Measurements from ENCODE around the gene OAT. TPM values are rescaled to one million over a fixed set of nuclear protein-coding genes. Genes with fewer than 3 reads are reported as not detected.

Gene OAT
- total and polyA plus RNA-seq, 7 donors: 37.9 to 147 (median 117) TPM

GRCh38 chr10:124369066-124369465, 49.7 kb downstream of the OAT start:
- no peaks in the 10 kb centered on the region for H3K27me3 ChIP-seq
- no peak overlapping the region for H3K27ac ChIP-seq
- WGBS, 2 donors: 91 to 92% methylated on average over 4 of the region's 4 CpGs
- TF ChIP-seq POLR2A (IDR thresholded peaks at IDR 0.05) (no peak), EP300 (IDR thresholded peaks at IDR 0.05) (no peak), CTCF (IDR thresholded peaks at IDR 0.05) (no peak)
- no peaks in the 10 kb centered on the region for H3K9me3 ChIP-seq
- no peak overlapping the region for H3K4me3 ChIP-seq
- H3K4me1 ChIP-seq: no peaks in the 10 kb centered on the region
- H3K36me3 ChIP-seq: no peaks in the 10 kb centered on the region
- DNase-seq: no peak
- intact Hi-C loops (cut with DNase I): no loop called here

DNA sequence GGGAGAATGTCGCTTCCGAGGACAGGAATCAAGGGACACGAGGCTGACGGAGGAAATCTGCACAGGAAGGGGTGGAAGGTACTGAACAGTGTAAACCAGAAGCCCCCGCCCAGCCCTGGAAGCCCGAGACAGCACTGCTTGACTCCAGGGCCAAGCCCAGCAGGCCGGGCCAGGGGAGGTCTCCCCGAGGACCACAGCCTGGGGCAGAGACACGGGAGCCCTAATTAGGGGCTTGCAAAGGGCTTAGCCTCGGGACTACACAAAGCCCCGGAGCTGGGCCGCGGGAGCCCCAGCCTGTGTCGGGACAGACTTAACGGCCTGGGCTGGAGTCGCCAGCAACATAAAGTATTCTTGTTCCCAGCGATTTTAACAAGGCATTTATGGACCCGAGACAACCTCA, 50.8 kb downstream of the OAT start:
- no peak for TF ChIP-seq POLR2A (IDR thresholded peaks at IDR 0.05)
- no peak for TF ChIP-seq POLR2AphosphoS5 (IDR thresholded peaks at IDR 0.05)
- no peak for TF ChIP-seq CTCF (IDR thresholded peaks at IDR 0.05)
- TF ChIP-seq EP300 (IDR thresholded peaks at IDR 0.05): no peak
- 83 to 86% methylated on average over 18 of the region's 18 CpGs for WGBS, 2 donors
- H3K4me1 ChIP-seq: no peaks in the 10 kb centered on the region
- no peaks in the 10 kb centered on the region for H3K9me3 ChIP-seq
- no peak for DNase-seq
- H3K27me3 ChIP-seq: no peaks in the 10 kb centered on the region
- H3K36me3 ChIP-seq: no peaks in the 10 kb centered on the region
- H3K4me3 ChIP-seq: no peak overlapping the region
- intact Hi-C loops (cut with DNase I): no loop called here
- H3K27ac ChIP-seq: no peak overlapping the region

- TF ChIP-seq EP300 (IDR thresholded peaks at IDR 0.05) (no peak), POLR2AphosphoS5 (IDR thresholded peaks at IDR 0.05) (no peak), CTCF (IDR thresholded peaks at IDR 0.05) (no peak), POLR2A (IDR thresholded peaks at IDR 0.05) (no peak)
- Histone ChIP-seq H3K4me3 (no peak overlapping the region), H3K9me3 (no peaks in the 10 kb centered on the region), H3K27ac (no peak overlapping the region), H3K36me3 (no peaks in the 10 kb centered on the region), H3K27me3 (no peaks in the 10 kb centered on the region), H3K4me1 (no peaks in the 10 kb centered on the region)
- intact Hi-C loops (cut with DNase I): no loop called here
- no peak for DNase-seq
- WGBS, 2 donors: 97 to 99% methylated on average over 4 of the region's 4 CpGs
Measured at GRCh38 chr10:124367414-124367813, 51.3 kb downstream of the OAT start.

DNA sequence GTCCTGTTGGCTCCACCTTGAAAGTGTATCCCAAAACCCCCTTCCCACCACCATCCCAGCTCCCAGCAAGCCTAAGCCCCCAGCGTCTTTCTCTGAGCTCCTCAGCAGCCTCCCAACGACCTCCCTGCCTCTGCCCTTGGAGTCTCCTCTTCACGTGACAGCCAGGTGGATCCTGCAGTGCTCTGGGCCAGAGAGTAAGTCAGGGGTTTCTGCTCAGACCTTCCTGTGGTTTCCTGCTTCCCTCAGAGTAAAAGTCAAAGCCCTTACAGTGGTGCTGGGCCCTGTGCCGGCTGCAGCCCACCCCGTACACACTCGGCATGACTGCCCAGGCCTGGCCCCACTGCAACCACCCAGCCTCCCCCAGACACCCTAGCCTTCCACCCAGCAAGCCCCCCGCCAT, 51.9 kb downstream of the OAT start:
- H3K9me3 ChIP-seq: no peaks in the 10 kb centered on the region
- no peaks in the 10 kb centered on the region for H3K4me1 ChIP-seq
- H3K36me3 ChIP-seq: no peaks in the 10 kb centered on the region
- H3K27me3 ChIP-seq: no peaks in the 10 kb centered on the region
- no peak overlapping the region for H3K4me3 ChIP-seq
- intact Hi-C loops (cut with DNase I): no loop called here
- whole genome bisulfite sequencing, 2 donors: 44 to 79% methylated on average over 7 of the region's 7 CpGs
- TF ChIP-seq POLR2AphosphoS5 (IDR thresholded peaks at IDR 0.05) (no peak), EP300 (IDR thresholded peaks at IDR 0.05) (no peak), POLR2A (IDR thresholded peaks at IDR 0.05) (no peak), CTCF (IDR thresholded peaks at IDR 0.05) (no peak)
- no peak overlapping the region for H3K27ac ChIP-seq
- DNase-seq: no peak

- intact Hi-C loops (cut with DNase I): no loop called here
- Histone ChIP-seq H3K27ac (no peak overlapping the region), H3K27me3 (no peaks in the 10 kb centered on the region), H3K9me3 (no peaks in the 10 kb centered on the region), H3K36me3 (no peaks in the 10 kb centered on the region), H3K4me1 (no peaks in the 10 kb centered on the region), H3K4me3 (no peak overlapping the region)
- DNase-seq: no peak
- TF ChIP-seq POLR2AphosphoS5 (IDR thresholded peaks at IDR 0.05): no peak
- no peak for TF ChIP-seq CTCF (IDR thresholded peaks at IDR 0.05)
- no peak for TF ChIP-seq EP300 (IDR thresholded peaks at IDR 0.05)
- TF ChIP-seq POLR2A (IDR thresholded peaks at IDR 0.05): no peak
- 86 to 88% methylated on average over 5 of the region's 5 CpGs for WGBS, 2 donors
Measured at GRCh38 chr10:124366343-124366742, 52.4 kb downstream of the OAT start.
